ENCODE results near the gene MYLK3. TPM values are rescaled to one million over a fixed set of nuclear protein-coding genes. Genes with fewer than 3 reads are reported as not detected.

Gene MYLK3
- total and polyA plus RNA-seq, 2 donors (not counting 3 experiments of a cell fraction or from before 2014, with no cell fraction given), result not detected

GRCh38 chr16:46727184-46727583 is 21.0 kb downstream of the MYLK3 start:
- BruUV-seq (replicated peaks), result no TSS peak
- intact Hi-C loops (cut with micrococcal nuclease) (no loop called here), dilution Hi-C loops (cut with MboI; ENCODE audit: extremely low pct_ligation_motif_present, low sequenced_read_pairs) (no loop called here)
- no peak overlapping the region for H3K4me3 ChIP-seq (replicated peaks in 1 of 3; ENCODE audit: insufficient read depth in 1 of 3, low read depth in 1 of 3, low read length in 3 of 3)
- H3K9me1 ChIP-seq (replicated peaks; ENCODE audit: control insufficient read depth, extremely low read depth, insufficient read depth, low read length), result no peaks in the 10 kb centered on the region
- H2AFZ ChIP-seq (ENCODE audit: low read depth, low read length), result no peak overlapping the region
- no peak for FAIRE-seq
- no peak overlapping the region for H3K4me2 ChIP-seq (ENCODE audit: insufficient read depth, low read length)
- H3K27me3 ChIP-seq (ENCODE audit: control insufficient read depth in 2 of 2, insufficient read depth in 2 of 2, low read length in 2 of 2), result no peaks in the 10 kb centered on the region
- no peak for DNase-seq (ENCODE audit: low read depth, low spot score)
- ChIA-PET POLR2A (no interaction called here), CTCF (no interaction called here)
- H3K79me2 ChIP-seq (ENCODE audit: control insufficient read depth, insufficient read depth, low read length), result no peaks in the 10 kb centered on the region
- H3K9ac ChIP-seq (replicated peaks; ENCODE audit: extremely low read depth, insufficient read depth, low read length), result no peak overlapping the region
- H3K27ac ChIP-seq (ENCODE audit: insufficient read depth, low read depth, low read length), result no peak overlapping the region
- H3K4me1 ChIP-seq (ENCODE audit: control insufficient read depth, extremely low read depth, insufficient read depth, low read length), result no peaks in the 10 kb centered on the region
- no peaks in the 10 kb centered on the region for H3K9me3 ChIP-seq (replicated peaks; ENCODE audit: control insufficient read depth, insufficient read depth, low read length)
- H3K36me3 ChIP-seq (ENCODE audit: control insufficient read depth in 2 of 2, extremely low read depth in 1 of 2, insufficient read depth in 2 of 2, low read length in 2 of 2), result no peaks in the 10 kb centered on the region
- H4K20me1 ChIP-seq (replicated peaks; ENCODE audit: control insufficient read depth, extremely low read depth, insufficient read depth, low read length), result no peaks in the 10 kb centered on the region
- TF ChIP-seq MAX (IDR thresholded peaks at IDR 0.05; ENCODE audit: insufficient read depth, insufficient read length), result no peak
- no peak for TF ChIP-seq GATA2 (IDR thresholded peaks at IDR 0.05; ENCODE audit: insufficient read depth, insufficient read length, low read depth, low read length)
- no peak for TF ChIP-seq MYC (IDR thresholded peaks at IDR 0.05; ENCODE audit: low read depth, low read length)
- TF ChIP-seq POLR2A (IDR thresholded peaks at IDR 0.05; ENCODE audit: low read depth, low read length), result no peak
- TF ChIP-seq FOS (IDR thresholded peaks at IDR 0.05; ENCODE audit: borderline replicate concordance, insufficient read depth, low read length), result no peak
- TF ChIP-seq POLR2AphosphoS5 (IDR thresholded peaks at IDR 0.05; ENCODE audit: insufficient read depth, low read depth, low read length), result no peak
- no peak for TF ChIP-seq EZH2 (IDR thresholded peaks at IDR 0.05; ENCODE audit: borderline replicate concordance, low read depth, low read length, severe bottlenecking)
- no peak for TF ChIP-seq CTCF (IDR thresholded peaks at IDR 0.05; ENCODE audit: extremely low read depth in 1 of 2, insufficient read depth in 1 of 2, low read depth in 1 of 2, low read length in 2 of 2)
- no peak for TF ChIP-seq JUN (IDR thresholded peaks at IDR 0.05; ENCODE audit: borderline replicate concordance, insufficient read depth, insufficient read length, low read depth)
